Fibroblast of mammary gland (primary cell): ENCODE results near the gene PRDX6.

Experiments
- DNase-seq: peaks from one replicate; pipeline ENCODE4 v3.0.0-alpha.2; 2010; ENCODE audit warnings: low read depth
- H3K4me3 ChIP-seq: 2 replicates; pipeline ENCODE4 v1.5.1; 2011; ENCODE audit warnings: low read depth, mild to moderate bottlenecking, low read length, moderate library complexity; ENCODE audit not compliant: control insufficient read depth
- CTCF ChIP-seq: conservative IDR thresholded peaks from 2 replicates; pipeline ENCODE4 v1.5.1; 2011; ENCODE audit warnings: low read depth, low read length, inconsistent platforms; ENCODE audit not compliant: control insufficient read depth, insufficient read depth

PRDX6 gene

GRCh38 chr1:173433751-173434326 is 43.3 kb upstream of the PRDX6 start:
- no peak overlapping the region for H3K4me3 ChIP-seq
- no peak for DNase-seq
- TF ChIP-seq CTCF: no peak

DNA sequence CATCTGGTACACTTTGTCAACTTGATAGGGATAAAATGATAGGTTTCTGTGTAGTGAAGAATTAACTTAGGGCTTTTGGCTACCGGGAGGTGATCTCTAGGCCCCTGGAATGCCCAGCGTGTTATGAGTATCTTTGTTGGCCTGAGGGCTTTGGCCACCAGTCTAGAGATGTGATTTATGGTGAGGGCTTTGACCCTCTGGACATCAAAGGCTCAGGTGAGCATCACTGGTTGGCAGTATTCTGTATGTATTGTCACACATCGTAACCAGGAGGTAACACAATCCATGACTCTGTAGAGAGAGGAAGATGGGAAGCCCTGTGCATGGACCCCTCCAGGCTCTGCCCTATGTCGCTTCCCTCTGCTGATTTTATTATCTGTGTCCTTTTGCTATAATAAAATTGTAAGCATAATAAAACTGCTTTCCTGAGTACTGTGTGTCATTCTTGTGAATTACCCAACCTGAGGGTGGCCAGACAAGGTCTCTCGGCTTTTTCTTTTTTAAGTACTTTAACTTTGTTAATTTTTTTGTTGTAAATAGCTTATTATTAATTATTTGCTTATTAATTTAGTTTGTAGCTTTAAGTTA is 40.2 kb upstream of the PRDX6 start:
- DNase-seq: no peak
- H3K4me3 ChIP-seq: no peak overlapping the region
- TF ChIP-seq CTCF: no peak

GRCh38 chr1:173438675-173439074 is 38.5 kb upstream of the PRDX6 start:
- TF ChIP-seq CTCF: no peak
- no peak for DNase-seq

DNA sequence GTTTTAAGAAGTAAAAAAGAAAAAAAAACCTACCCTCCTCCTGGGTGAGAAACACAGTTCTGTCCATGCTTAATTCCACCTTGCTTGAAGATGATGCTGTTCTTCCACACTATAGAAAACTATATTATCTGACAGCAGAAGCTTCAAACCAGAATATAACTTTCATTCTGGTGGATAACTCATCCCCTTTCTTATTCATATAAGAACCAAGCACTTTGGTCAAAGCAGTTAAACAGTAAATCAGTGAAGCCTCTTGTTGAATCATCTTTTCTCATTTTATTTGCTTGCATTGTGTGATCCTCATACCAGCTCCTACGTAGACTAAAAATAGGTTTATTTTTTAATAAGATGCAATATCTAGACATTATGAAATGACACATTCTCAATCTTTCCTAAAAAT is 36.7 kb upstream of the PRDX6 start:
- no peak for TF ChIP-seq CTCF
- H3K4me3 ChIP-seq: no peak overlapping the region
- no peak for DNase-seq

More at GRCh38 chr1:173438675-173439074, 38.5 kb upstream of the PRDX6 start:
- no peak overlapping the region for H3K4me3 ChIP-seq

DNA sequence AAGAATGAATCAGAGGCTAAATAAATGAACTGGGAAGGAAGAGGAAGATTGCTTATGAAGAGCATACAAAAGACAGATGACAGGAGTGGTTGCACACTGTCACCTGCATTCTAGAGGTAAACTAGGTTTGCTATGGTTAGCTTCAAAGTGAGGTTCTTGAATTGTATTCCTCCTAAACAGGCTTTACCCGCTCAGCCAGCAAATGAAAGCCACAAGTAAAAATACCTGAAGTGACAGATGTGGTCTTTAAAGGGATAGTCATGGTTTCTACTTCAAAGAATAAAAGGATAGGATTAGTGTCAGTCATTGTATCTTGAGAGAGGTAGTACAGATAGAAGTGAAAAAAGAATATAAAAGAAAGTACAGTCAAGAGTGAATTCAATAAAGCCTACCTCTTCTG is 32.4 kb upstream of the PRDX6 start:
- no peak overlapping the region for H3K4me3 ChIP-seq
- TF ChIP-seq CTCF: no peak
- DNase-seq: no peak

- no peak for DNase-seq
- no peak overlapping the region for H3K4me3 ChIP-seq
- no peak for TF ChIP-seq CTCF
Observed at GRCh38 chr1:173445164-173445563, 32.0 kb upstream of the PRDX6 start.
